ENCODE results near the gene DTL.

DTL gene

DNA sequence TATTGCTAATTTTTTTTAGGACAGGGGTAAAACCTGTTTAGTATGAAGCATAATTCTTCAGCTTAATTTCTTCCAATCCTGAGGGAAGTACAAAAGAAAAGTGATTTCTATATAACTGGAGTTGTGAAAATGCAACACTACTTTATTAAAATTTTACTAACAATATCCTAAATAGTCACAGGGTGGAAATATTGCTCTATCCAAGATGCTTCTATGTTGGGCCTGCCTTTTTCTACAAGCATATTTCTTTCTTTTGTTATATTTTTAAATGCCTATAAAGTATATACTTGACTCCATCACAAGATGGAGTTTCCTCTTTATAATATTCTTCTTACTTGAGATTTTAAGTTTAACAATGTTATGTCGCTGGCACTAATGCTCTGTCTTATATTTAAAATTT is 37.9 kb downstream of the DTL start:
- no peaks in the 10 kb centered on the region for H3K36me3 ChIP-seq (ENCODE audit: insufficient read depth, low read length)
- H3K4me1 ChIP-seq (ENCODE audit: insufficient read depth, low read length): no peaks in the 10 kb centered on the region
- no peak overlapping the region for H3K9ac ChIP-seq (ENCODE audit: low read length)
- H3K27me3 ChIP-seq (ENCODE audit: control insufficient read depth in 1 of 2, insufficient read depth in 2 of 2, low read length in 2 of 2): no peaks in the 10 kb centered on the region
- no peaks in the 10 kb centered on the region for H3K9me3 ChIP-seq (ENCODE audit: low read length)
- no peak overlapping the region for H3K27ac ChIP-seq (ENCODE audit: low read depth, low read length)
- no peak overlapping the region for H3K4me3 ChIP-seq (ENCODE audit: low read depth in 1 of 2, low read length in 2 of 2)

DNA sequence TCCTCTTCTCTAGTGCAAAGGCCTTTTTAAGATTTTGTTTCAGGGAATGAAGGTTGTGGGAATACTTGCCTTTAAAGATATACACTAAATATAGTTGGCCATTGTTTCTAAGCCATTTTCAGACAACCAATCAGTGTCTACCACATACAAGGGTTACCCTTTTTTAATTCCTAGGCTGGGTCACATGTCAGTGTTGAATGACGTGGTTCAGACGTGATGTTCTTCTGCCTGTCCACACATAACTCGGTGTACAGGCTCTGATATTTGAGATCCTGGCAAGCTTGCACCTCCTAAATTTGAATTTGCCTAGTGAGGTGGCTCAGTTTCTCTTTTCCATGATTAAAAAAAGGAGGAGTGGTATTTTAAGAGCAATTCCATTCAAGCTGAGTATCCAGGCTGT is 38.8 kb downstream of the DTL start:
- Histone ChIP-seq H3K9me3 (ENCODE audit: low read length) (no peaks in the 10 kb centered on the region), H3K4me3 (ENCODE audit: low read depth in 1 of 2, low read length in 2 of 2) (no peak overlapping the region), H3K4me1 (ENCODE audit: insufficient read depth, low read length) (no peaks in the 10 kb centered on the region), H3K27me3 (ENCODE audit: control insufficient read depth in 1 of 2, insufficient read depth in 2 of 2, low read length in 2 of 2) (no peaks in the 10 kb centered on the region), H3K27ac (ENCODE audit: low read depth, low read length) (no peak overlapping the region), H3K9ac (ENCODE audit: low read length) (no peak overlapping the region), H3K36me3 (ENCODE audit: insufficient read depth, low read length) (no peaks in the 10 kb centered on the region)

DNA sequence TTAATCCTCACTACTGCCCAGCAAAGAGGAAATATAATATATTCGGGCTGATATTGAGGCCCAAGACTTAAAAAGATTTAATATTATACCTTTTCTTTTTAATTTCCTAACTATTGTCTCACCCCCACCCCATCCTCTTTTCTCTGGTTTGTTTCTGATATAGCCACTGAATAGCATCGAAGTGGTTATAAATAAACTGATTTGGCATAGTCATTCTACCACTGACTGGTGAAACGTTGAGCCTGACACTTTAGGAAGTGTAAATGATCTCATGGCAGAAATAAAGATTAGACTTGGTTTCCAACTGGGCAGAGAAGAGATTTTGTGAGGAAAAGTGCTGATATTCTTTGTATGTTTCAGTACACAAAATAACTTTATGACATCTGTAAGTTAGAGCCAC is 39.3 kb downstream of the DTL start:
- Histone ChIP-seq H3K9me3 (ENCODE audit: low read length) (no peaks in the 10 kb centered on the region), H3K9ac (ENCODE audit: low read length) (no peak overlapping the region), H3K4me3 (ENCODE audit: low read depth in 1 of 2, low read length in 2 of 2) (no peak overlapping the region), H3K27ac (ENCODE audit: low read depth, low read length) (no peak overlapping the region), H3K27me3 (ENCODE audit: control insufficient read depth in 1 of 2, insufficient read depth in 2 of 2, low read length in 2 of 2) (no peaks in the 10 kb centered on the region), H3K4me1 (ENCODE audit: insufficient read depth, low read length) (peaks cover 3% of the 10 kb centered on the region), H3K36me3 (ENCODE audit: insufficient read depth, low read length) (no peaks in the 10 kb centered on the region)

DNA sequence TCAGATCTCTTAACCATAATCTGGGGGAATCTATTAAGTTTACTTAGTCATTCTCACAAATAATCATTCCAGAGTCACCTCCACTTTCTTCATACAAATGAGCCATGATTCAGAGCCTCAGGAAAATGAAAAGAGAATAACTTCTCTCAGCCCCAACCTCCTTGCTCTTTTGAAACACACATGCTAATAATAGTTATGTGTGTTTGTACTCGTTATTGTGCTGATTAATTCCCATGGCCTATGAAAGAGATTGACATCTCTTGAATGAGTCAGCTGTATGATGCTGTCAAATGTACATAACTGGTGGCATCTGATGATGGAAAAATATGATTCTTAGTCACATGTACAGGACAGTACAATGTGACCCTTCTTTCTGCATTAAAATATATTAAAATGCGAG is 41.5 kb downstream of the DTL start:
- Histone ChIP-seq H3K9ac (ENCODE audit: low read length) (no peak overlapping the region), H3K4me3 (ENCODE audit: low read depth in 1 of 2, low read length in 2 of 2) (no peak overlapping the region), H3K27me3 (ENCODE audit: control insufficient read depth in 1 of 2, insufficient read depth in 2 of 2, low read length in 2 of 2) (no peaks in the 10 kb centered on the region), H3K27ac (ENCODE audit: low read depth, low read length) (no peak overlapping the region), H3K4me1 (ENCODE audit: insufficient read depth, low read length) (peaks cover 6% of the 10 kb centered on the region), H3K9me3 (ENCODE audit: low read length) (no peaks in the 10 kb centered on the region), H3K36me3 (ENCODE audit: insufficient read depth, low read length) (no peaks in the 10 kb centered on the region)

DNA sequence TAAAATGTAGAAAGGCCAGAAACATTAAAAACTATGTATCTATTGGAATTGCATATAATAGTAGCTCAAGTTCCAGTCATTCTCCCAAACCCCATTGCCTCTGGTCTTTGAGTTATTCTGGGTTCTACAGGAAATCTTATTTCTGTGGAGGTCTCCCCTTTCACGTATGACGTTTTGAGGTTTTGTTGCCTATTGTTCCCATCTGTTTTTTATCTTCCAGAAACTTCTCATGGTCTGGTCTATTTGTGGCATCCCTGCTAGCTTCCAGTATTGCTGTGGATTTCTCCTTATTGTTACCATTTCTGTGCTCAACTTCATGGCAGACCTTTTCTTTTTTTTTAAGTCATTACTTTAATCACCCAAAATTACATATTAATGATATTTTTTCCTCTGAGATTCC is 43.3 kb downstream of the DTL start:
- Histone ChIP-seq H3K4me1 (ENCODE audit: insufficient read depth, low read length) (peaks cover 6% of the 10 kb centered on the region), H3K9ac (ENCODE audit: low read length) (no peak overlapping the region), H3K36me3 (ENCODE audit: insufficient read depth, low read length) (no peaks in the 10 kb centered on the region), H3K27ac (ENCODE audit: low read depth, low read length) (no peak overlapping the region), H3K4me3 (ENCODE audit: low read depth in 1 of 2, low read length in 2 of 2) (no peak overlapping the region), H3K9me3 (ENCODE audit: low read length) (no peaks in the 10 kb centered on the region), H3K27me3 (ENCODE audit: control insufficient read depth in 1 of 2, insufficient read depth in 2 of 2, low read length in 2 of 2) (no peaks in the 10 kb centered on the region)

DNA sequence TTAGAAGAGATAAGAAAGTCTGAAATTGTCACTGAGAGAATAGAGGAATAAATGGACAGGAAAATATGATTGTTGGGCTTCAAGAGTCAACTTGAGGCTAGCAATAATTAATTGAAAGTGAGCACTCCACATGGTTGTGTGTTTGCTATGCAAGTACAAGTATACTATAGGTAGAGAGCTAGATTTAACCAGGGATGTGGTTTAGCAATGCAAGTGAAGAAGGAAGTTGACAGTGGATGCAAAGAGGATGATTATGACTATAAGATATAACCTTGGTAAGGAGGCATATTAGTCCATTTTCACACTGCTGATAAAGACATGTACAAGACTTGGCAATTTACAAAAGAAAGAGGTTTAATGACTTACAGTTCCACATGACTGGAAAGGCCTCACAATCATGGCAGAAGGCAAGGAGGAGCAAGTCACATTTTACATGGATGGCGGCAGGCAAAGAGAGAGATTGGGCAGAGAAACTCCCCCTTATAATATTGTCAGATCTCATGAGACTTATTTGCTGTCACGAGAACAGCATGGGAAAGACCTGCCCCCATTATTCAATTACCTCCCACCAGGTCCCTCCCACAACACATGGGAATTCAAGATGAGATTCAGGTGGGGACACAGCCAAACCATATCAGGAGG is 47.3 kb downstream of the DTL start:
- Histone ChIP-seq H3K4me3 (ENCODE audit: low read depth in 1 of 2, low read length in 2 of 2) (no peak overlapping the region), H3K9ac (ENCODE audit: low read length) (no peak overlapping the region), H3K27me3 (ENCODE audit: control insufficient read depth in 1 of 2, insufficient read depth in 2 of 2, low read length in 2 of 2) (no peaks in the 10 kb centered on the region), H3K4me1 (ENCODE audit: insufficient read depth, low read length) (peaks cover 6% of the 10 kb centered on the region), H3K27ac (ENCODE audit: low read depth, low read length) (no peak overlapping the region), H3K36me3 (ENCODE audit: insufficient read depth, low read length) (no peaks in the 10 kb centered on the region), H3K9me3 (ENCODE audit: low read length) (no peaks in the 10 kb centered on the region)

DNA sequence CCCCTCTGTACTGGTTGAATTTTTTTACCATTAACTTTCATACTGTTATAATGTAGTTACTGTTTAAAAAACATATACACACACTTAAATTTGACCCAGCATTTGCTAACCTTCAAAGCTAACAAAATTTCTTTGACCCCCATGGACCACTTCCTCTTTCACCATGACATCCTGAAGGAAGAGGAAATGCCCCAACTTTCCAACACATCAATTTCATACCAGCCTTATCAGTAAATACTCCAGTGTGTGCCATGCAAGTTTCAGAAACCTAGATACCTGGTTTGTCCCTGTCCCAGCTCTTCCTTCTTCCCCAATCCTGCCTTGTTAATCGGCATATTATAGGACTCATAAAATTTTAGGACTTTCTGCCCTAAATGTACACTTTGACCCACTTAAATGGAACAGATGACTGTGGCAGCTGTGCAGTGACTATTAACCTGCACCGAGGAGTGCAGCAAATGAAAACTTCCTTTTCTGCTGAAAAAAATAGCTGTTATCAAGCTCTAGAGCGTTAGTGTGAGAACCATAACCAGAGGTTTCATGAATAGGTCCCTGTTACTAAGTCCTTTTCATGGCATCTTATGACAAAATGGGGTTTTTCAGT is 54.1 kb downstream of the DTL start:
- no peak overlapping the region for H3K9ac ChIP-seq (ENCODE audit: low read length)
- no peaks in the 10 kb centered on the region for H3K9me3 ChIP-seq (ENCODE audit: low read length)
- H3K4me3 ChIP-seq (ENCODE audit: low read depth in 1 of 2, low read length in 2 of 2): no peak overlapping the region
- no peaks in the 10 kb centered on the region for H3K36me3 ChIP-seq (ENCODE audit: insufficient read depth, low read length)
- no peak overlapping the region for H3K27ac ChIP-seq (ENCODE audit: low read depth, low read length)
- H3K4me1 ChIP-seq (ENCODE audit: insufficient read depth, low read length): no peaks in the 10 kb centered on the region
- no peaks in the 10 kb centered on the region for H3K27me3 ChIP-seq (ENCODE audit: control insufficient read depth in 1 of 2, insufficient read depth in 2 of 2, low read length in 2 of 2)

DNA sequence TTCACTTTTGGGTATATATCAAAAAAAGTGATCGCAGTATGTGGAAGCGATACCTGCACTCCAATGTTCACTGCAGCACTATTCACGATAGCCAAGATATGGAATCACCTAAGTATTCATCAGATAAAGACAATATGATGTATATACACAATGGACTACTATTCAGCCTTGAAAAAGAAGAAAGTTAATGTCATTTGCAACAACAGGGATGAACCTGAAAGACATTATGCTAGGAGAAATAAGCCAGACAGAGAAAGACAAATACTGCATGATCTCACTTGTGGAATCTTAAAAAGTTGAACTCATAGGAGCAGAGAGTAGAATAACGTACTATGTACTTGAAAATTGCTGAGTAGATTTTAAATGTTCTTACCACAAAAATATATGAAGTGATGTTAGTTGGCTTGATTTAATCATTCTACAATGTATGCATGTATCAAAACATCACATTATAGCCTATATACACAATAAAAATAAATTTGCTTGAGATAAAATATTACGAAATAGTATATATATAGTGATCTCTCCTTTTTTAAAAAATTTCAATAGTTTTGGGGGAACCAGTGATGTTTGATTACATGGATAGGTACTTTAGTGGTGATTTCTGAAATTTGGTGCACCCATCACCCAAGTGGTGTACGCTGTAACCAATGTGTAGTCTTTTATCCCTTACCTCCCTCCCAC is 56.0 kb downstream of the DTL start:
- Histone ChIP-seq H3K27ac (ENCODE audit: low read depth, low read length) (no peak overlapping the region), H3K9me3 (ENCODE audit: low read length) (no peaks in the 10 kb centered on the region), H3K9ac (ENCODE audit: low read length) (no peak overlapping the region), H3K27me3 (ENCODE audit: control insufficient read depth in 1 of 2, insufficient read depth in 2 of 2, low read length in 2 of 2) (no peaks in the 10 kb centered on the region), H3K4me3 (ENCODE audit: low read depth in 1 of 2, low read length in 2 of 2) (no peak overlapping the region), H3K4me1 (ENCODE audit: insufficient read depth, low read length) (no peaks in the 10 kb centered on the region), H3K36me3 (ENCODE audit: insufficient read depth, low read length) (no peaks in the 10 kb centered on the region)

DNA sequence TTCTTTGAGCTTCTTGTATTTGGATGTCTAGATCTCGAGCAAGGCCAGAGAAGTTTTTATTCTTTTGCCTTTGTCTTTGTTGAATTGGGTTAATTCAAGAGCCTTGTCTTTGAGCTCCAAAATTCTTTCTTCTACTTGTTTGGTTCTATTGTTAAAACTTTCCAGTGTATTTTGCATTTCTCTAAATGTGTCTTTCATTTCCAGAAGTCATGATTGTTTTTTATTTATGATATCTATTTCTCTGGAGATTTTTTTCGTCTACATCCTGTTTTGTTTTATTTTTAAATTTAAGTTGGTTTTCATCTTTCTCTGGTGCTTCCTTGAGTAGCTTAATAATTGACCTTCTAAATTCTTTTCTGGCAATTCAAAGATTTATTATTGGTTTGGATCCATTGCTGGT is 61.8 kb downstream of the DTL start:
- H3K4me3 ChIP-seq (ENCODE audit: low read depth in 1 of 2, low read length in 2 of 2): no peak overlapping the region
- no peaks in the 10 kb centered on the region for H3K36me3 ChIP-seq (ENCODE audit: insufficient read depth, low read length)
- no peaks in the 10 kb centered on the region for H3K27me3 ChIP-seq (ENCODE audit: control insufficient read depth in 1 of 2, insufficient read depth in 2 of 2, low read length in 2 of 2)
- no peak overlapping the region for H3K9ac ChIP-seq (ENCODE audit: low read length)
- H3K9me3 ChIP-seq (ENCODE audit: low read length): no peaks in the 10 kb centered on the region
- H3K27ac ChIP-seq (ENCODE audit: low read depth, low read length): no peak overlapping the region
- H3K4me1 ChIP-seq (ENCODE audit: insufficient read depth, low read length): no peaks in the 10 kb centered on the region

DNA sequence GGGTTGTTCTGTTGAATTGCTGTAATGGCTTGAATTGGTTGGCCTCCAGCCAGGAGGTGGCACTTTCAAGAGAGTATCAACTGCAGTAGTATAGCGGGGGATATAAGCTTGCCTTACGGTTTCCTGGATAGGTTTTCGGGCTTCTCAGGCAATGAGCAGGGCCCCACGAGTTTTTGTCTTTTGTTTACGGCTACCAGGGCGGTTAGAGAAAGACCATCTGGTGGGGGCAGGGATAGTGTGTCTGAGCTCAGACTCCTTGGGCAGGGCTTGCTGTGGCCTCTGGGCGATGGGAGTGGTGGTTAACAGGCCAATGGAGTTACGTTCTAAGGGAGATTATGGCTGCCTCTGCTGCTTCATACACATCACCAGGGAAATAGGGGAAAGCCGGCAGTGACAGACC is 62.8 kb downstream of the DTL start:
- no peak overlapping the region for H3K9ac ChIP-seq (ENCODE audit: low read length)
- no peaks in the 10 kb centered on the region for H3K27me3 ChIP-seq (ENCODE audit: control insufficient read depth in 1 of 2, insufficient read depth in 2 of 2, low read length in 2 of 2)
- no peaks in the 10 kb centered on the region for H3K4me1 ChIP-seq (ENCODE audit: insufficient read depth, low read length)
- H3K27ac ChIP-seq (ENCODE audit: low read depth, low read length): no peak overlapping the region
- no peak overlapping the region for H3K4me3 ChIP-seq (ENCODE audit: low read depth in 1 of 2, low read length in 2 of 2)
- no peaks in the 10 kb centered on the region for H3K9me3 ChIP-seq (ENCODE audit: low read length)
- no peaks in the 10 kb centered on the region for H3K36me3 ChIP-seq (ENCODE audit: insufficient read depth, low read length)

DNA sequence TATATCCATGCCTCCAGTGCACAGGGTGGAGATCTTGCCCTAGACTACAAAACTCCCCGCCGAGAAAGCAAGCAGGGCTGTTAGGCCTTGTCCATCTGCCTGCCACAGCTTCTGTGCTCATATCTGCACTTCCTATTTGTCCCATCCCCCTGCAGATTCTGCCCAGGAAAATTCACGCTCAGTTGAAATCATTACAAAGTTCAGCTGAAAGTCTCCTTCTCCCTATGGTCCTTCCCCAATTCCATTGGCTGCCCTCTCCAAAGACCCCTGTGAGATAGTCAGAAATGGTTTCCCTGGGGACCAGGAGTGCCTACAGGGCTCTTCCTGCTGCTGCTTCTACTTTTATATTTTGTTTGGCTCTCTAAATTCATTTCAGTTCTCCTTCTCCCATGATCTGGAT is 63.2 kb downstream of the DTL start:
- Histone ChIP-seq H3K9ac (ENCODE audit: low read length) (no peak overlapping the region), H3K4me1 (ENCODE audit: insufficient read depth, low read length) (no peaks in the 10 kb centered on the region), H3K27me3 (ENCODE audit: control insufficient read depth in 1 of 2, insufficient read depth in 2 of 2, low read length in 2 of 2) (no peaks in the 10 kb centered on the region), H3K36me3 (ENCODE audit: insufficient read depth, low read length) (no peaks in the 10 kb centered on the region), H3K4me3 (ENCODE audit: low read depth in 1 of 2, low read length in 2 of 2) (no peak overlapping the region), H3K9me3 (ENCODE audit: low read length) (no peaks in the 10 kb centered on the region), H3K27ac (ENCODE audit: low read depth, low read length) (no peak overlapping the region)

DNA sequence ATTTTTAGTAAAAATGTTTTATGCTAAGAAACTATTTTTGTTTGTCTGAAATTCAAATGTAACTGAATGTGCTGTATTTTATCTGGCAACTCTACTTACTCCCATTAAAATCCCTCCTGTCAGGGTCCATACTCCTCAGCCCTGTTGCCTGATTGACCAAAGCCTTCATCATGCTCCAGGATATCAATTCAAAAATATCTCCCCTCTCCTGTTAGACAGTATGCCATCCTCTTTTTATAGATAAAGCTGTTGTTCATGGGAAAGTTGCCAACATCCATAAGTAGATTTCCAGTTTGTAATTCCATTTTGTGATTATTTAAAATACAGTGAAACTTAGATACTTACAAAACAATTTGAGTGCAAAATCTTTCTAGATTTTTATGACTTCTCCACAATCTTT is 65.7 kb downstream of the DTL start:
- Histone ChIP-seq H3K9ac (ENCODE audit: low read length) (no peak overlapping the region), H3K4me3 (ENCODE audit: low read depth in 1 of 2, low read length in 2 of 2) (no peak overlapping the region), H3K27me3 (ENCODE audit: control insufficient read depth in 1 of 2, insufficient read depth in 2 of 2, low read length in 2 of 2) (no peaks in the 10 kb centered on the region), H3K4me1 (ENCODE audit: insufficient read depth, low read length) (no peaks in the 10 kb centered on the region), H3K36me3 (ENCODE audit: insufficient read depth, low read length) (no peaks in the 10 kb centered on the region), H3K9me3 (ENCODE audit: low read length) (no peaks in the 10 kb centered on the region), H3K27ac (ENCODE audit: low read depth, low read length) (no peak overlapping the region)

All from muscle layer of colon (tissue), 2 donors.